ENCODE measurements around the gene ITGB3. TPM values are rescaled to one million over a fixed set of nuclear protein-coding genes. Genes with fewer than 3 reads are reported as not detected.

Gene ITGB3
- polyA plus RNA-seq, 1 of the 3 experiments (the other 2 are of a cell fraction), result 4.6 TPM

DNA sequence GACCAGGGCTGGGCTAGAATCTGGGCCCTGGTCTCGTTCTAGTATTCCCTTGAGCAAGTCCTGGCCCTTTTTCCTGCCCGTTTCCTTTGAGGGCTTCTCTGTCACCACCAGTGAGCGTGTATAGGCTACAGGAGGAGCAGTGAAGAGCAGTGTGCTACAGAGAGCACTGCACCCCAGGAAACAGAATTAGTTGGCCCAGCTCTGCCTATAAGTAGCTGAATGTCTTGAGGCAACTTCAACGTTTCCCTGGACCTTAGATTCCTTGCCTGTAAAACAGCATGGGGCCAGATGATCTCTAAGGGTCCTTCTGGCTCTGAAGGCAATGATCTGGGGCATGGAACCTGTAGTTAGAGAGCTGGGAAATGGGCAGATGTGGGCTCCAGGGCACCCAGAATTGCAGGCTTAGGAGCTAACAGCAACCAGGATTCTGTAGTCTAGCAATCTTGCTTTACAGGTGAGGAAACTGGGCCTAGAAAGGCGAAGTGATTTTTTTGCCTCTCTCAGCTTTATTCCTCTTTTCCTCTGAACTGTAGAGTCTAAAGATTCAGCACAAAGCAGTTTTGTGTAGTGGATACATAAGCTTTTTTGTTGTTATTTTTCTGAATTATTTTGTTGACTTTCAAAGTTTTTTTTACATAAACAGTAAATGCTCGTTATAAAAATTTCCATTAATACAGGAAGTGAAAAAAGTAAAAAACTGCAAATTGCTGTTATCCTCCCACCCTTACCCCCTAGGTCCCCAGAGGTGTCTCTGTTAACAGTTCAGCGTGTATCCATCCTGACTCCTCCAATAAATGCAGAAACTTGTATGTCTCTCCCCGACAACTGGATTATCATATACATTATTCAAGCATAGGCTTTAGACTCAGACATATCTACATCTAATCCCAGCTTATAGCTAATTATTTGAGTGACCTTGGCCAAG is 46.2 kb upstream of the ITGB3 start (continued):
- TF ChIP-seq CHD2 (IDR thresholded peaks at IDR 0.05; ENCODE audit: low read length, partially characterized antibody) (no peak), GABPA (IDR thresholded peaks at IDR 0.05; ENCODE audit: low read depth) (no peak), SIN3A (IDR thresholded peaks at IDR 0.05; ENCODE audit: borderline replicate concordance, low read depth, low read length) (no peak)

GRCh38 chr17:47208744-47209488 is 44.7 kb upstream of the ITGB3 start, which contains the start of gene MYL4:
TSS of gene MYL4 (plus strand) at chr17:47209348. CDS start at chr17:47209423, 75 bp downstream.
- DNase-seq, result no peak
- H3K9ac ChIP-seq, result no peak within 1 kb of the TSS
- H2AFZ ChIP-seq (ENCODE audit: low read depth), result no peak within 1 kb of the TSS
- H3K9me2 ChIP-seq, result no peaks in the 10 kb centered on the region
- ChIA-PET CTCF (interaction anchor here (0.7 to 5.3 kb wide), 4 partner anchors 11 to 107 kb away, joined by 3 to 23 read pairs (median 6); no protein-coding TSS in a partner anchor), POLR2A (no interaction called here)
- H3F3A ChIP-seq (replicated peaks; ENCODE audit: insufficient read depth), result no peaks in the 10 kb centered on the region
- no peaks in the 10 kb centered on the region for H3K27me3 ChIP-seq (ENCODE audit: insufficient read depth)
- H3K4me3 ChIP-seq (ENCODE audit: low read depth in 2 of 2, low read length in 1 of 2), result no peak within 1 kb of the TSS
- no peaks in the 10 kb centered on the region for H4K20me1 ChIP-seq (ENCODE audit: insufficient read depth)
- TF ChIP-seq USF2 (IDR thresholded peaks at IDR 0.05; ENCODE audit: borderline replicate concordance, low read depth, low read length) (no peak), SMC3 (IDR thresholded peaks at IDR 0.05; ENCODE audit: low read depth, low read length) (no peak), NRF1 (IDR thresholded peaks at IDR 0.05; ENCODE audit: low read depth, low read length) (no peak), FOSL2 (IDR thresholded peaks at IDR 0.05; ENCODE audit: borderline replicate concordance, low read depth) (no peak), POLR2AphosphoS5 (IDR thresholded peaks at IDR 0.05; ENCODE audit: low read depth, low read length) (no peak), GABPA (IDR thresholded peaks at IDR 0.05; ENCODE audit: low read depth) (no peak), SIN3A (IDR thresholded peaks at IDR 0.05; ENCODE audit: borderline replicate concordance, low read depth, low read length) (no peak), EZH2phosphoT487 (IDR thresholded peaks at IDR 0.05; ENCODE audit: borderline replicate concordance, low read depth) (no peak), MEF2A (IDR thresholded peaks at IDR 0.05; ENCODE audit: borderline replicate concordance, low read depth) (no peak), FOXM1 (IDR thresholded peaks at IDR 0.05; ENCODE audit: low read depth) (no peak), ELF1 (IDR thresholded peaks at IDR 0.05) (no peak), TCF12 (IDR thresholded peaks at IDR 0.05) (no peak), NFIC (IDR thresholded peaks at IDR 0.05; ENCODE audit: borderline replicate concordance) (no peak), RXRA (IDR thresholded peaks at IDR 0.05; ENCODE audit: borderline replicate concordance, low read depth) (no peak), TAF1 (IDR thresholded peaks at IDR 0.05; ENCODE audit: borderline replicate concordance, low read depth, low read length) (no peak), GATA2 (CRISPR knock-in tag; IDR thresholded peaks at IDR 0.05) (no peak)
- TF ChIP-seq, protein P1, sequence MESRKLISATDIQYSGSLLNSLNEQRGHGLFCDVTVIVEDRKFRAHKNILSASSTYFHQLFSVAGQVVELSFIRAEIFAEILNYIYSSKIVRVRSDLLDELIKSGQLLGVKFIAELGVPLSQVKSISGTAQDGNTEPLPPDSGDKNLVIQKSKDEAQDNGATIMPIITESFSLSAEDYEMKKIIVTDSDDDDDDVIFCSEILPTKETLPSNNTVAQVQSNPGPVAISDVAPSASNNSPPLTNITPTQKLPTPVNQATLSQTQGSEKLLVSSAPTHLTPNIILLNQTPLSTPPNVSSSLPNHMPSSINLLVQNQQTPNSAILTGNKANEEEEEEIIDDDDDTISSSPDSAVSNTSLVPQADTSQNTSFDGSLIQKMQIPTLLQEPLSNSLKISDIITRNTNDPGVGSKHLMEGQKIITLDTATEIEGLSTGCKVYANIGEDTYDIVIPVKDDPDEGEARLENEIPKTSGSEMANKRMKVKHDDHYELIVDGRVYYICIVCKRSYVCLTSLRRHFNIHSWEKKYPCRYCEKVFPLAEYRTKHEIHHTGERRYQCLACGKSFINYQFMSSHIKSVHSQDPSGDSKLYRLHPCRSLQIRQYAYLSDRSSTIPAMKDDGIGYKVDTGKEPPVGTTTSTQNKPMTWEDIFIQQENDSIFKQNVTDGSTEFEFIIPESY (IDR thresholded peaks at IDR 0.05; ENCODE audit: borderline replicate concordance, low read depth), result no peak
- TF ChIP-seq, protein P2, sequence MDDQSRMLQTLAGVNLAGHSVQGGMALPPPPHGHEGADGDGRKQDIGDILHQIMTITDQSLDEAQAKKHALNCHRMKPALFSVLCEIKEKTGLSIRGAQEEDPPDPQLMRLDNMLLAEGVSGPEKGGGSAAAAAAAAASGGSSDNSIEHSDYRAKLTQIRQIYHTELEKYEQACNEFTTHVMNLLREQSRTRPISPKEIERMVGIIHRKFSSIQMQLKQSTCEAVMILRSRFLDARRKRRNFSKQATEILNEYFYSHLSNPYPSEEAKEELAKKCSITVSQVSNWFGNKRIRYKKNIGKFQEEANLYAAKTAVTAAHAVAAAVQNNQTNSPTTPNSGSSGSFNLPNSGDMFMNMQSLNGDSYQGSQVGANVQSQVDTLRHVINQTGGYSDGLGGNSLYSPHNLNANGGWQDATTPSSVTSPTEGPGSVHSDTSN (IDR thresholded peaks at IDR 0.05), result no peak
- H3K4me1 ChIP-seq (ENCODE audit: control insufficient read depth in 1 of 2, insufficient read depth in 2 of 2, low read depth in 1 of 2, low read length in 1 of 2), result no peaks in the 10 kb centered on the region
- H3K4me2 ChIP-seq, result no peak within 1 kb of the TSS
- WGBS (ENCODE audit: low lambda C conversion rate), result 74% methylated on average over 6 of the region's 6 CpGs
- no peak within 1 kb of the TSS for H3K27ac ChIP-seq (ENCODE audit: low read depth in 2 of 2, low read length in 1 of 2)
- H3K36me3 ChIP-seq (replicated peaks in 1 of 2; ENCODE audit: control insufficient read depth in 1 of 2, insufficient read depth in 2 of 2, low read length in 1 of 2), result no peaks in the 10 kb centered on the region
- H3K79me2 ChIP-seq (ENCODE audit: insufficient read depth), result no peaks in the 10 kb centered on the region
- H3K9me3 ChIP-seq, result no peaks in the 10 kb centered on the region
